ENCODE results near the gene SPEG.

The SPEG gene

DNA sequence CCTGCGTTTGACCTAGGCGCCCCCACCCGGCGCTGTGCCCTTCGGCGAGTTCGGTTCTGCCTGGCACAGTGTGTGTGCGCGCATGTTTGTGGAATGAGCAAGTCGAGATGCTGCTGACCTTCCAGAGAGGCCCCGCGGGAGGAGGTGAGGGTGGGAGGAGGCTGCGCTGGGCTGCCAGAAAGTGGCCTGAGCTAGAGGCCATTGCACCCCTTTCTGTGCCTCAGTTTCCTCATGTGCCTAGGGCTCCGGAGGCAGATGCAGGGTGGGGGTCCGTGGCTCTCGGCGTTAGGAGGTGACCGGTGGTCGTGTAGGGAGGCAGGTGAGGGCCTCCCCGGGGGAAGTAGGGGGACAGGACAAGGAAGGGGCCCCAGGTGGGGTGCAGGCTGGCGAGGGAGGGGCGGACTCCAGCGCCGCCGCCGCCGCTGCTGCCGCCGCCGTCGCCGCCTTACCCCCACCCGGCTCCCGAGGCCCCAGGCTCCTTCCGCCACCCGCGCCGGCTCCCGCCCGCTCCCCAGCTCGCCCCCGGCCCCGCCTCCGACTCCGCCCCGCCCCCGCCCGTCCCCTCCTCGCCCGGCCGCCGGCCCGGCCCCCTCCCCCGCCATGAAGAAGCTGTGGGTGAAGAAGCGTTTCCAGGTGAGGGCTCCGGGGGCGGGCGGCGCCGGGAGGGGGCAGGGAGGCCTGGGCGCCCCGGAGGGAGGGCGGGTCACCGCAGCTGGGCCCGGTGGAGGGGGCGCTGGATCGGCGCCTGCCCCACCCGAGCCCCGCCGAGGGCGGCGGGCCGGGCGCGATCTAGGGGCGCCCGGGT lies 7.0 kb downstream of the SPEG start:
- no peak for TF ChIP-seq GATA2 (IDR thresholded peaks at IDR 0.05; ENCODE audit: low read depth, low read length)
- TF ChIP-seq GATA3 (IDR thresholded peaks at IDR 0.05; ENCODE audit: low read depth, low read length): no peak

DNA sequence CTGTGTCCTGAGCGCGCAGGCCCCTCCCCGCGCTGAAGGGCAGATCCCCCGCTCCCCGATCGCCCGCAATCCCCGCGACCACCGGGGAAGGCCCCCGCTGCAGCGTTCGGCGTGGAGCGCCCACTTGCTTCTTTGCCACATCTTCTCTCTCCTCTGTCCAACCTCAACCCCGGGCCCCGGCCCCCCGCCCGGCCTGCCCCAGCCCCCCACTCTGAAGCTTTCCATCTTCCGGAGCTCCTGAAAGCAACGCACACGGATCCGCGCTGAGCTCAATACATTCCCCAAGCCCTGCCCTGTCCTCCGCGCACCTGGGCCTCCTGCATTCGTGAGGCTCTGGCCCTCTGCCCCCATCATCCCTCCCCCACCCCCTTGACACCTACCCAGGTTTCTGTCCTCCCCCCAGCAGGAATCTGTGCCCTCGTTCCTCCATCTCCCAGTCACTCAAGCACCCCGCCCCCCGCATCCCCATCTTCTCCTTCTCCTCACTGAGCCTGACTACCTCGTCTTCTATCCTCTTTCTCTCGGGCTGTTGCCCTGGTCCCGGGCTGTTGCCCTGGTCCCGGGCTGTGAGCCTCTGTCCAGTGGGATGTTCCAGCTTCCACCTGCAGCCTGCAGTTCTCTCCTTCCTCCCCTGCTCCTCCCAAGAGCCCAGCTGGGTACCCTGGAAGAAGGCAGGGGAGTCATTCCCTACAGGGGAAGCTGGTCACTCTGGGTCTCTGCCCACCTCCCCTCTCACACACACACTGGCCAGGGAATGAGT lies 7.8 kb downstream of the SPEG start:
- TF ChIP-seq GATA3 (IDR thresholded peaks at IDR 0.05; ENCODE audit: low read depth, low read length): no peak
- TF ChIP-seq GATA2 (IDR thresholded peaks at IDR 0.05; ENCODE audit: low read depth, low read length): no peak

DNA sequence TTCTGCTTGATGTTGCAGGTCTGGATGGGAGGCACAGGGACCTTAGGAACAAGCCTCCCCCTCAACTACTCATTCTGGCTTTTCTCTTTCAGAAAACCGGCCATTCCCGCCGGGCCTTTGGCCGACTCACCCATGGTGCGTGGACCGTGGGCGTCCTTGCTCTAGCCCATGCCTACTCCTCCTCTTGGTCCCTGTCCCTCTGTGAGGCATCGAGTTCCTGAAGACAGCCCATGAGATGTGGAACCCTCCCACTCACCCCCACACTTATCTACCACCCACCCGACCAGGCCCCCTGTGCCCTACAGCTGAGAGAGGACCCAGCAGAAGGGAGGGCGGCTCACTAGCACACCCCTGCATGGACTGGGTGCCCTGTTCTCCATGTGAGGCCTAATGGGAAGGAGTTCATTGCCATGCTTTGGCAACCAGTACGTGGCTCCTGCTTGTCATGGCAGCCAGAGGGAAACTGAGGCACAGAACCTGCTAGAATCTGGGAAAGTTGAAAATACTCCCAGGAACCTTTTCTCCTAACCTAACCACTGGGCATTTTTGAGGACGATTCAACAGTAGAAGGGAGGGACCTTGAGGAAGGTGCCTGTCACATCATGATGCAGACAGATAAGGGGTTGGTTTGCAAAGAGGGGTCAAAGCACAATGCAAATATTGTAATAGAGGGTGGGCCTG lies 8.5 kb downstream of the SPEG start:
- no peak for TF ChIP-seq GATA2 (IDR thresholded peaks at IDR 0.05; ENCODE audit: low read depth, low read length)
- no peak for TF ChIP-seq GATA3 (IDR thresholded peaks at IDR 0.05; ENCODE audit: low read depth, low read length)

DNA sequence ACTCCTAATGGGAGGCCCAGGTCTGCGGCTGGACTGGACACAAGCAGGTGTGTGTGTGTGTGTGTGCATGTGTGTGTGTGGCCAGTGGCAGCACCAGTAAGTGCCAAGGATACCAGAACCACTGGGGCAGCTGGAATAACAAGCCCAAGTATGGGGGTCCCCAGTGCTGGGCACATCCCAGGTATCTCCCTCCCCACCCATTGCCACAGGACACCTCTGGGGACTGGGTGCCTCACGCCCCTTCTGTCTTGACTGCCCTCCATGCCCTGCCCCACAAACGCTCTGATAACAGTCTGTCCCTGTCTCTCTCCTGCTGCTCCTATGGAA lies 9.0 kb downstream of the SPEG start:
- TF ChIP-seq GATA2 (IDR thresholded peaks at IDR 0.05; ENCODE audit: low read depth, low read length) (no peak), GATA3 (IDR thresholded peaks at IDR 0.05; ENCODE audit: low read depth, low read length) (no peak)

DNA sequence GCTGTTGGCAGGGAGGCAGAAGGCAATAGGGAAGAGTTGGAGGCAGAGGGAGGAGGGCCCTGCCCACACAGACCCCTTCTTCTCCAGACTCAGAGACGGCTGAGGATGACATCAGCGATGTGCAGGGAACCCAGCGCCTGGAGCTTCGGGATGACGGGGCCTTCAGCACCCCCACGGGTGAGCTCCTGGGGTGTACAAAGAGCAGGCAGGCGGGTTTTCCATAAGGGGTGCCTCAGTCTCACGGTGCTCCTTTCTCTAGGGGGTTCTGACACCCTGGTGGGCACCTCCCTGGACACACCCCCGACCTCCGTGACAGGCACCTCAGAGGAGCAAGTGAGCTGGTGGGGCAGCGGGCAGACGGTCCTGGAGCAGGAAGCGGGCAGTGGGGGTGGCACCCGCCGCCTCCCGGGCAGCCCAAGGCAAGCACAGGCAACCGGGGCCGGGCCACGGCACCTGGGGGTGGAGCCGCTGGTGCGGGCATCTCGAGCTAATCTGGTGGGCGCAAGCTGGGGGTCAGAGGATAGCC lies 10.0 kb downstream of the SPEG start:
- no peak for TF ChIP-seq GATA3 (IDR thresholded peaks at IDR 0.05; ENCODE audit: low read depth, low read length)
- TF ChIP-seq GATA2 (IDR thresholded peaks at IDR 0.05; ENCODE audit: low read depth, low read length): no peak

DNA sequence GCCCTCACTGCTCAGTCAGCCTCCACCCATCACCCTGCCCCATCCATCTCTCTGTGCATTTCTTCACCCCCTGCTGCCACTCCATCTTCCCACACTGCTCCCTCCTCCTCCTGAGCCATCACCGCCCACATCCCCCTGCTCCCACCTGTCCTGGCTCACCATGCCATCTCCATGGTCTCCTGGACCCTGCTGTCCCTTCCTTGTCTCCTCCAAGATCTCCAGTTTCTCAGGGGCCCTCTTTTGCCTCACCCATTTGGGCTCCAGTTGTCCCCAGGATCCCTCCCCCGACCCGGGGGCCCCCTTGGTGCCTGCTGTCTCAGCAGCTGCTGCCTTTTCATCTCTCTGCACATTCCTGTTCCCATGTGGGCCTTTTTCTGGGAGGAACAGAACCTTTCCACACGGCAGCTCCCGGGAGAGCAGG lies 10.6 kb downstream of the SPEG start:
- TF ChIP-seq GATA2 (IDR thresholded peaks at IDR 0.05; ENCODE audit: low read depth, low read length) (no peak), GATA3 (IDR thresholded peaks at IDR 0.05; ENCODE audit: low read depth, low read length) (no peak)

DNA sequence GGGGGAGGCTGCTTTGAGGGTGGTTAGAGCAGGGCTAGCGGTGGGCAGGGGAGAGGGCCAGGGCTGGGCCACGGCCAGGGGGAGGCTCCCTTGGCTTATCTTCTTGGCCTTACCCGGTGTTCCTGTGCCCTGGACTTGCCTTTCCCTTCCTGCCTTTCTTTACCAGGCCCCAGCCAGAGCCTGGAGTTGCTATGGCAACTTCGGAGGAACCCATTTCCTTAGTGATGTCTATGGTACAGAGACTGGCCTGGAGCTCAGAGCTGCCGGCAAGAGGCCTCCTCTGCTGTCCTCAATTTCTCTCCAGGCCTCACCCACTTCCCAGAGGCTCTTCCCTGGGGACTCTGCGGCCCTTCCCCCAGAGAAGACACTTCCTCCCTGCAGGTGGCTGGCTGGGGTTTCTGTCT lies 11.5 kb downstream of the SPEG start:
- TF ChIP-seq GATA2 (IDR thresholded peaks at IDR 0.05; ENCODE audit: low read depth, low read length) (peak; percentile 35; the same call in 1 of the 2 replicates), GATA3 (IDR thresholded peaks at IDR 0.05; ENCODE audit: low read depth, low read length) (no peak)

DNA sequence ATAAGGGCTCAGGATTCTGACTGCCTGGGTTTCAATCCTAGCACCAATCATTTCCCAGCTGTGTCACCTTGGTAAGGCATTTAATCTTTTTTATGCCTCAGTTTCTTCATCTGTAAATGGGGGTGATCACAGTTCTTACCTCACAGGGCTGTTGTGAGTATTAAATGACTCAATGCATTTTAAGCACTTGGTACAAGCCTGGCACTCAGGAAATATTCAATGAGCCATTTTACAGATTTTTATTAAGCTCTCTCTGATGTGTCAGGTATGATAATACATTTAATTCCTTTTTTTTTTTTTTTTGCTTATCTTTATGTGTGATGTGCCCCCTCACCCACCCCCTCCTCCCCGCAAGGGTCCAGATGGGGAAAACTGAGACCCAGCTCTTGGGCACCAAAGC lies 12.0 kb downstream of the SPEG start:
- no peak for TF ChIP-seq GATA2 (IDR thresholded peaks at IDR 0.05; ENCODE audit: low read depth, low read length)
- no peak for TF ChIP-seq GATA3 (IDR thresholded peaks at IDR 0.05; ENCODE audit: low read depth, low read length)

DNA sequence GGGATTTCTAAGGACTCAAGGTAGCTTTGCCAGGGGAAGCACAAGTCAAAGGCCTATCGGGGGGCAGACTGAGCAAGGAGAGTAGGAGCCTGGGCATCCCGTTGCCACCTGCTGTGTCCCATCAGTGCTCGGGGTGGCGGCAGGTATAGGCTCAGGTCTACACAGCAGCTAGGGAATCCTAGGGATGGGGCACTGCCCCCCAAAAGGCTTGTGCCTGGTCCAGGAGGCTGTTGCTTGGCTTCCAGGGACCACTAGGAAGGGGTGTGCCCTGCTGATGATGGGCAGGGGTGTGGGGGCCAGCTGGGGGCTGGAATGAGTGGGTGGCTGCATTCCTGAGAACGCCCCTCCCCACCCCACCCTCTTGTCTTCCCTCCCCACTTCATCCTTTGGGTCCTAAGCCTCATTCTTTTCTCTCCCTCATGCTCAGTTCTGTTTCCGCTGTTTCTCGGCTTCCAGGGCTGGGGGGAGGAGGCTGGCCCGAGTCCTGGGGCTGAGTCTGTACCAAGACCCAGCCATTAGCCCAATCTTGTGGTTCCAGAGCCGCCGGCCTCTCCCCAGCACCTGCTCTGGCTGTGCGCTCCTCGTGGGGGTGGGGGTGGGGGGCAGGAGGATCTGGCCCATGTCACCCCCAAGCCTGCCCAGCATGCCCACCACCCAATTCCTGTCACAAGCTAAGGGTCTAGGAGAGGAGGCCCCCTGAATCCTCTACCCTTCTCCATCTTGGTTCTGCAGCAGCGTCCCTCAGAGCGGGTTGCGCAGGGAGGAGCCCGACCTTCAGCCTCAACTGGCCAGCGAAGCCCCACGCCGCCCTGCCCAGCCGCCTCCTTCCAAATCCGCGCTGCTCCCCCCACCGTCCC lies 12.8 kb downstream of the SPEG start:
- TF ChIP-seq GATA3 (IDR thresholded peaks at IDR 0.05; ENCODE audit: low read depth, low read length): no peak
- no peak for TF ChIP-seq GATA2 (IDR thresholded peaks at IDR 0.05; ENCODE audit: low read depth, low read length)

DNA sequence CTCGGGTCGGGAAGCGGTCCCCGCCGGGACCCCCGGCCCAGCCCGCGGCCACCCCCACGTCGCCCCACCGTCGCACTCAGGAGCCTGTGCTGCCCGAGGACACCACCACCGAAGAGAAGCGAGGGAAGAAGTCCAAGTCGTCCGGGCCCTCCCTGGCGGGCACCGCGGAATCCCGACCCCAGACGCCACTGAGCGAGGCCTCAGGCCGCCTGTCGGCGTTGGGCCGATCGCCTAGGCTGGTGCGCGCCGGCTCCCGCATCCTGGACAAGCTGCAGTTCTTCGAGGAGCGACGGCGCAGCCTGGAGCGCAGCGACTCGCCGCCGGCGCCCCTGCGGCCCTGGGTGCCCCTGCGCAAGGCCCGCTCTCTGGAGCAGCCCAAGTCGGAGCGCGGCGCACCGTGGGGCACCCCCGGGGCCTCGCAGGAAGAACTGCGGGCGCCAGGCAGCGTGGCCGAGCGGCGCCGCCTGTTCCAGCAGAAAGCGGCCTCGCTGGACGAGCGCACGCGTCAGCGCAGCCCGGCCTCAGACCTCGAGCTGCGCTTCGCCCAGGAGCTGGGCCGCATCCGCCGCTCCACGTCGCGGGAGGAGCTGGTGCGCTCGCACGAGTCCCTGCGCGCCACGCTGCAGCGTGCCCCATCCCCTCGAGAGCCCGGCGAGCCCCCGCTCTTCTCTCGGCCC lies 13.6 kb downstream of the SPEG start:
- TF ChIP-seq GATA2 (IDR thresholded peaks at IDR 0.05; ENCODE audit: low read depth, low read length) (no peak), GATA3 (IDR thresholded peaks at IDR 0.05; ENCODE audit: low read depth, low read length) (no peak)

DNA sequence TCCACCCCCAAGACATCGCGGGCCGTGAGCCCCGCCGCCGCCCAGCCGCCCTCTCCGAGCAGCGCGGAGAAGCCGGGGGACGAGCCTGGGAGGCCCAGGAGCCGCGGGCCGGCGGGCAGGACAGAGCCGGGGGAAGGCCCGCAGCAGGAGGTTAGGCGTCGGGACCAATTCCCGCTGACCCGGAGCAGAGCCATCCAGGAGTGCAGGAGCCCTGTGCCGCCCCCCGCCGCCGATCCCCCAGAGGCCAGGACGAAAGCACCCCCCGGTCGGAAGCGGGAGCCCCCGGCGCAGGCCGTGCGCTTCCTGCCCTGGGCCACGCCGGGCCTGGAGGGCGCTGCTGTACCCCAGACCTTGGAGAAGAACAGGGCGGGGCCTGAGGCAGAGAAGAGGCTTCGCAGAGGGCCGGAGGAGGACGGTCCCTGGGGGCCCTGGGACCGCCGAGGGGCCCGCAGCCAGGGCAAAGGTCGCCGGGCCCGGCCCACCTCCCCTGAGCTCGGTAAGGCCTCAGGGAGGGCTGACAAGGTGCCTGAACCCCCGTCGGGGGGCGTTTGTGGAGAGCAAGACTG lies 14.2 kb downstream of the SPEG start:
- no peak for TF ChIP-seq GATA3 (IDR thresholded peaks at IDR 0.05; ENCODE audit: low read depth, low read length)
- TF ChIP-seq GATA2 (IDR thresholded peaks at IDR 0.05; ENCODE audit: low read depth, low read length): no peak

DNA sequence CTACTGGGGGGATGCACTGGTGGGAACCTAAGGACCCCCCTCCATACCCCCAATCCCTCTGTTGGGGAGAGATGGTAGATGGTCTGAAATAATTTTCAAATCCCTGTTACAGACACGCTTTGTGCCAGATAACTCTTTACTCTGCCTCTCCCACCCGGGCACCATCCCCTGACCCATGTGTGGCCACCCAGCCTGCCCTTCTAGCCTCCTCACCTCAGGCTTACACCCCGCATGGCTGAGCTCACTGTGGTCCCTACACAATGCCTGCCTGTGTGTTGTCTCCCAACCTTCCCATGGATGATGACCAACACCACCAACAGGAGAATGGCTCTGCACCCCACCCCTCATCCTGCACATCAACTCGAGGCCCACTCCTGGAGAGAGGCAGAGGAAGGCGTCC lies 15.0 kb downstream of the SPEG start:
- TF ChIP-seq GATA2 (IDR thresholded peaks at IDR 0.05; ENCODE audit: low read depth, low read length): no peak
